NCI-H2227 (cell line): ENCODE data around the gene SDHAF2.
A peak's percentile ranks its signal among the peaks of the same experiment; 100 is the strongest.
"Not testable (repeated sequence)": the region's sequence is repeated elsewhere in the genome, so short reads cannot be mapped to it uniquely, and the experiment has no call there.

Experiments
- DNase-seq: peaks from one replicate; lab custom pipeline; 2025; ENCODE audit not compliant: unreplicated experiment; lab: John Stamatoyannopoulos, UW

The SDHAF2 gene

GRCh38 chr11:61422226-61422625 lies 7.7 kb upstream of the SDHAF2 start:
- no peak for DNase-seq

- no peak for DNase-seq
Observed at GRCh38 chr11:61425367-61426131, 4.4 kb upstream of the SDHAF2 start.

GRCh38 chr11:61429346-61429690 lies 606 bp upstream of the SDHAF2 start:
- peak; percentile 82 for DNase-seq

- not testable (repeated sequence) for DNase-seq
Observed at GRCh38 chr11:61430839-61431238, 915 bp downstream of the SDHAF2 start.

GRCh38 chr11:61437496-61437895 lies 7.6 kb downstream of the SDHAF2 start:
- no peak for DNase-seq

- DNase-seq = no peak
Observed at GRCh38 chr11:61439615-61440014, 9.7 kb downstream of the SDHAF2 start.

- DNase-seq = no peak
Observed at GRCh38 chr11:61442616-61443015, 12.7 kb downstream of the SDHAF2 start.

- DNase-seq = no peak
Observed at GRCh38 chr11:61445516-61445915, 15.6 kb downstream of the SDHAF2 start.

GRCh38 chr11:61446211-61446651 lies 16.3 kb downstream of the SDHAF2 start:
- peak; percentile 95 for DNase-seq

- DNase-seq = no peak
Observed at GRCh38 chr11:61447601-61448551, 18.0 kb downstream of the SDHAF2 start.

GRCh38 chr11:61448552-61448927 lies 18.6 kb downstream of the SDHAF2 start:
- DNase-seq = no peak

- no peak for DNase-seq
Observed at GRCh38 chr11:61452825-61453224, 22.9 kb downstream of the SDHAF2 start.

GRCh38 chr11:61453695-61454094 lies 23.8 kb downstream of the SDHAF2 start:
- DNase-seq = no peak

- no peak for DNase-seq
Observed at GRCh38 chr11:61454520-61454919, 24.6 kb downstream of the SDHAF2 start.

- DNase-seq = no peak
Observed at GRCh38 chr11:61460474-61460881, 30.6 kb downstream of the SDHAF2 start.

- DNase-seq = no peak
Observed at GRCh38 chr11:61460986-61461385, 31.1 kb downstream of the SDHAF2 start.

GRCh38 chr11:61467602-61468001 lies 37.7 kb downstream of the SDHAF2 start:
- DNase-seq = not testable (repeated sequence)

- no peak for DNase-seq
Observed at GRCh38 chr11:61468002-61468401, 38.1 kb downstream of the SDHAF2 start.

GRCh38 chr11:61472282-61472681 lies 42.4 kb downstream of the SDHAF2 start:
- DNase-seq = no peak

- no peak for DNase-seq
Observed at GRCh38 chr11:61472868-61473267, 42.9 kb downstream of the SDHAF2 start.

- no peak for DNase-seq
Observed at GRCh38 chr11:61473370-61474012, 43.6 kb downstream of the SDHAF2 start.
